Smooth muscle cell of bladder (primary cell): Measurements from ENCODE around the gene STUB1. TPM values are rescaled to one million over a fixed set of nuclear protein-coding genes. Genes with fewer than 3 reads are reported as not detected.

Experiments
- total RNA-seq: library from RNA; depleted of rRNA; stranded (reverse); fragments of >200 nt; gene quantifications from 2 replicates; pipeline ENCODE4 v1.2.3, GENCODE V29; 2014

The STUB1 gene
- 143 and 151 TPM in 2 replicates for total RNA-seq

DNA sequence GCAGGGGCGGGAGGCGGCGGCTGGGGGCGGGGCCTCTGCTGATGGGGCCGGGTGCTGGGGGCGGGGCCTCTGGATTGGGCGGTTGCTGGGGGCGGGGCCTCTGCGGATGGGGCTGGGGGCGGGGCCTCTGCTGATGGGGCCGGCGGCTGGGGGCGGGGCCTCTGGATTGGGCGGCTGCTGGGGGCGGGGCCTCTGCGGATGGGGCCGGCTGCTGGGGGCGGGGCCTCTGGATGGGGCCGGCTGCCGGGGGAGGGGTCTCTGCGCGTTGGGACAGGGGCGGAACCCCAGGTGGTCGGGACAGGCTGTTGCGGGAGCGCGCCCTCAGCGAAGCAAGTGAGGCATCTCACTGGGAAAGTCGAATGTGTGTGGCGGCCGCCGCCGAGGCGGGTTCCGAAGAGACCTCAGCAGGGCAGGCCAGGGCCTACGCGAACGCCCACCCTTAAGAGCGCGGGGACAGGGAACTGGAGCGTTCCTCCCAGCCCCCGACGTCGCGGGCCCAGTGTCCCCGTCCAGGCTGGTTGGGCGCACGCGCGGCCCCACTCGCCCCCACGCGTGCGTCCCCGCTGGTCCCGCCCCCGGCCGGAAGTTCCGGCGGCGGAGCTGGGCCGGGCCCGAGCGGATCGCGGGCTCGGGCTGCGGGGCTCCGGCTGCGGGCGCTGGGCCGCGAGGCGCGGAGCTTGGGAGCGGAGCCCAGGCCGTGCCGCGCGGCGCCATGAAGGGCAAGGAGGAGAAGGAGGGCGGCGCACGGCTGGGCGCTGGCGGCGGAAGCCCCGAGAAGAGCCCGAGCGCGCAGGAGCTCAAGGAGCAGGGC lies at the start of gene STUB1:
Gene STUB1, plus strand, starts transcription at position 597 of the 811 bp plus-strand sequence. Its CDS starts 116 bp downstream, at position 713.

DNA sequence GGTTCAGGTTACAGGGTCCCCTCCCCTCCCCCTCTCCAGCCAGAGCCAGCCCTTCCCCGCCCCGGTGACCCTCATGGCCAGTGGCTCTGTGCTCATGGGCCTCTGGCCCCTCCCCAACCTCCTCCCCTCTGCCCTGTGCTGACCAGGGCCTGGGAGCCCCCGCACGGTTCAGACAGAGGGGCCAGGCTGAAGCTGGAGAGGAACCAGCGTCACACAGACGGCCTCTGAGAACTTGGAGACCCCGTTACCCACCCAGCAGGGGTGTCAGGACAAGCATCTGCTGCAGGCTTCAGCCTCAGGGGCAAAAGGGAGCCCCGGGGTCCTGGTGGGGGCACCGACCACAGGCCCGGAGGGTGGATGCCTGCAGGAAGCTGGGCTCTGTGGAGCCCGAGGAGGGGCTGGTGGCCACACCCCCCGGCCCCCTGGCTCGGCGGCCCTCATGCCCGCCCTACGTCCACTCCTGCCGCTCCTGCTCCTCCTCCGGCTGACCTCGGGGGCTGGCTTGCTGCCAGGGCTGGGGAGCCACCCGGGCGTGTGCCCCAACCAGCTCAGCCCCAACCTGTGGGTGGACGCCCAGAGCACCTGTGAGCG lies 49.3 kb upstream of the STUB1 start, which contains the start of gene WFIKKN1:
Gene WFIKKN1, plus strand, starts transcription at position 171 of the 591 bp plus-strand sequence. Its CDS starts 269 bp downstream, at position 440.

GRCh38 chr16:636206-637080 lies 43.8 kb upstream of the STUB1 start, which contains the start of gene METTL26:
Gene METTL26, minus strand, starts transcription at chr16:636305. Its CDS starts 15 bp downstream, at chr16:636290.

DNA sequence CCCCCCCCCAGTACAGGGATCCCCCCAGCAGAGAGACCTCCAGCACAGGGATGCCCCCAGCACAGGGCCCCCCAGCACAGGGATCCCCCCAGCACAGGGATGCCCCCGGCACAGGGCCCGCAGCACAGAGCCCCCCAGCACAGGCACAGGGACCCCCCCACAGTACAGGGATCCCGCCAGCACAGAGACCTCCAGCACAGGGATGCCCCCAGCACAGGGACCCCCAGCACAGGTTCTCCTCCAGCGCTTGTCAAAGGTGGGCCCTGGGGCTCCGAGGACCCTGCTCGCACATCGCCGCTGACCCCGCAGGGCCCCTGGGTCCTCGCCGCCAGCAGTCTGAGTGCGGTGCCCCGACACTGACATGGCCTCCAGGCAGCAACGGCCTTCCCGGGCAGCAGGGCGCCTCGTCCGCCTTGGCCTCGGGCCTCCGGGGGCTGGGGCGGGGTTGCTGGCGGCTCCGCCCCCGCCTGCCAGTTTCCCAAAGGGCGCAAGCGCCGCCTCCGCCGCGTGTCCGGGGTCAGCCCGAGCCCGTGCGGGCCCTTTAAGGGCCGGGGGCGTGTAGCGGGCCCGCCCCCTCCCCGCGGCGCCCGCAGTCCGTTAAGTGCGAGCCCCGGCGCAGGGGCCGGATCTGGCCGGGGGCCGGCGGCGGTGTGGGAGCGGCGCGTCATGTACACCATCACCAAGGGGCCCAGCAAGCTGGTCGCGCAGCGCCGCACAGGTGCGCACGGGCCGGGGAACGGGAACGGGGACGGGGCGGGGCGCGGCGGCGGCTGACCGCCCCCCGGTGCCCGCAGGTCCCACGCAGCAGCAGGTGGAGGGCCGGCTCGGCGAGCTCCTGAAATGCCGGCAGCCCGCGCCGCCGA lies 38.7 kb upstream of the STUB1 start, which contains the start of gene MCRIP2:
Gene MCRIP2, plus strand, starts transcription at position 503 of the 863 bp plus-strand sequence. Its CDS starts 164 bp downstream, at position 667.

GRCh38 chr16:648781-649589 lies 31.2 kb upstream of the STUB1 start, which contains the start of gene WDR90:
Gene WDR90, plus strand, starts transcription at chr16:649365. Its CDS starts 52 bp downstream, at chr16:649417.

GRCh38 chr16:667780-668518 lies 12.3 kb upstream of the STUB1 start, which contains the start of gene RHOT2:
Gene RHOT2, plus strand, starts transcription at chr16:668132. Its CDS starts 68 bp downstream, at chr16:668200.

GRCh38 chr16:674968-675883 lies 5.0 kb upstream of the STUB1 start, which contains the start of gene RHBDL1:
Gene RHBDL1, plus strand, starts transcription at chr16:675671. Its CDS starts 120 bp downstream, at chr16:675791.

GRCh38 chr16:684071-684794 lies 4.0 kb downstream of the STUB1 start, which contains the start of gene JMJD8:
Gene JMJD8, minus strand, starts transcription at chr16:684334. Its CDS starts 15 bp downstream, at chr16:684319.

GRCh38 chr16:705431-706188 lies 25.4 kb downstream of the STUB1 start, which contains the start of gene FBXL16:
Gene FBXL16, minus strand, starts transcription at chr16:705801. Its CDS starts 8,396 bp downstream, at chr16:697405.

GRCh38 chr16:714558-715476 lies 34.6 kb downstream of the STUB1 start, which contains the start of gene METRN:
Gene METRN, plus strand, starts transcription at chr16:715118. Its CDS starts 172 bp downstream, at chr16:715290.

GRCh38 chr16:720990-721764 lies 41.0 kb downstream of the STUB1 start, which contains the start of gene ANTKMT:
Gene ANTKMT, plus strand, starts transcription at chr16:721146. Its CDS starts 129 bp downstream, at chr16:721275.

DNA sequence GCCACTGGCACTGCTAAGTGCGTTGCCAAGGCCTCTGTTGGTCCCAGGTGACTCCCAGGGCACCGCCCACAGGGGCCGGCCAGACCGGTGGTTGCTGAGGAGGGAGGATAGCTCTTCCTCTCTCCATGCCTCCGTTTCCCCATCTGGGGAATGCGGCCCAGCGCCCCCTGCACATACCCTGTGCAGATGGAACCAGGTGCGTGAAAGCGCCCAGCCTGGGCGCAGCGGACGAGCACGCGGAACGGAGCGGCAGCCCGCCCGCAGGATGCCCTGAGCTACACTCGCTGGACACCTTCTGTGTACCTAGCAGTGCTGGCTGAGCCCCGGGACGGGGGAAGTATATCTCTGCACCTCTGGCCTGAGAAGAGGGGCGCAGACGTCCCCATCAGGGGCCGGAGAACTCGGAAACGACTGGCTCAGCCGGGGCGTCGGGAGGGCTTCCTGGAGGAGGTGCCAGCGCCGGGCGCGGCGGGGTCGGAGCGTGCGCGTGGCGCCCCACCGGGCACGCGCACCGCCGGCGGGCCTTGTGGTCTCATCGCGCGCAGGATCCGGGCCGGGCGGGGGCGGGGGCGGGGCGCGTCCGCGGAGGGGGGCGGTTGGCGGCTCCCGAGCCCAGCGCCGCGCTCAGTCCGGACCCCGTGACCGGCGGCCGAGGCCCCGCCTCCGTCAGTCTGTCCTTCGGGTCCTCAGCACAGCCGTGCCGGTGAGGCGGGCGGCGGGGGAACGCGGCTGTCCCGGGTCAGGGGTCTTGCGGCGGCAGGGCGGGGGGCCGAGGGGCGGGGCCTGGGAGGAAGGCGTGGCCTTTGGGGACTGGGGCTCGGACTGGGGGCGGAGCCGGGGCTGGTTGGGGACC lies 46.5 kb downstream of the STUB1 start, which contains the start of the genes CCDC78 and HAGHL:
Gene CCDC78, minus strand, starts transcription at position 6 of the 853 bp plus-strand sequence. CDS start 76 bp downstream, outside the sequence.
Gene HAGHL, plus strand, starts transcription at position 669 of the 853 bp plus-strand sequence. CDS start 404 bp downstream, outside the sequence.

